ENCODE measurements around the gene NUAK1.

NUAK1 gene

GRCh38 chr12:106080041-106080790 is 58.5 kb downstream of the NUAK1 start:
- no peak for DNase-seq

DNA sequence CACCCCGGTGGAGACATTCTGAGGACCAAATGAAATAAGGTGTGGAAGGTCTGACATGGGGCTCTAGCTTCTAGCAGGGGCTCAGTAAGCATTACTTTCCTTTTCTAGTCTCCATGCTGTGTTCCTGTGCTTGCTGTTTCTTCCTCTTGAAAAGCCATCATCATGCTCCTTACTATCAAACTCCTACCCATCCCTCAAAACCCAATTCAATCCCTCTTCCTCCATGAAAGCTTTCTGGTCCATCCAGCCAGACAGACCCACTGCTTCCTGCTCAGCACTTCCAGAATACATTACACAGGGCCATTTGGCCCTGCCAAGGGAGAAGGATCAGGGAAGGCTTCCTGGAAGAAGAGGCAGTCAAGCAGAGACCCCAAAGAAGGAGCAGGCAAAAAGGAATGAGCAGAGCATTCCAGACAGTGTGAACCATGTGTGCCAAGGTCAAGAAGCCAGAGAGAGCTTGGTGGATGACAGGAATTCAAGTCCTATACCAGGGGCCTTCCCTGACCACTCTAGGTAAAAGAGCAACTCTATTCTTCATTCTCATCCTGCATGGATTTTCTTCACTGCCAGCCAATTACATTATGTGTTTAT is 59.5 kb downstream of the NUAK1 start:
- no peak for DNase-seq

GRCh38 chr12:106078358-106079010 is 60.3 kb downstream of the NUAK1 start:
- no peak for DNase-seq

GRCh38 chr12:106074706-106075392 is 63.9 kb downstream of the NUAK1 start:
- no peak for DNase-seq

DNA sequence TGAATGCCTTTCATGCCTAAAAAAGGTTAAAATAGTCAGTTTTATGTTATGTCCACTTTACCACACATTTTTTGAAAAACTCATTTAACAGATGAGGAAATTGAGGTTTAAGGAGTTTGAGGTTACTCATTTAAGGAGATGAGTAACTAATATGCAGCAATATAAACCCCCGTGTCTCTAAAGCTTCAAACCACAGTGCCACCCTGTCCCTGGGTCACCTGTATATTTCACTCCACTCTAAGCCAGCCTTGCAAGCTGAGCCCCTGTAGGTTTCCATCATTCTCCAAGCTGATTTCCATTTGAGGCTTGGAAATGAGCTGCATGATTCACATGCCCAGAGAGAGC is 64.4 kb downstream of the NUAK1 start:
- DNase-seq, result no peak

DNA sequence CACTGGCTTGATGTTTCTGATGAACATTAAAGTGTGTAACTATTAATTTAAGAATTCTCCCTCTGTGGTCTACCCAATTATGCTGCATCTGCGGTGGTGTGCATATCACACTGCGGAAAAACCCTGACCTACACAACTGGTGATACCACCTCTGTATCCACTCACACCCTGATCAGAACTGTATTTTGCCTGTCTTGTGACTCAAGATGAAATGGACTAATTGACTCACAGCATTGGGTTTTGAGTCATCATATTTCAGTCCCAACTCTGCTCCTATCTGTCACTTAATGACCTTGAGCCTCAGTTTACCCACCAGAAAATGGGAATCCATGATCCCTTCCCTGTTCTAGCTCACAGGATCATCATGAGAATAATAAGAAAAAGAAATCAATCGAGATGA is 65.6 kb downstream of the NUAK1 start:
- no peak for DNase-seq

DNA sequence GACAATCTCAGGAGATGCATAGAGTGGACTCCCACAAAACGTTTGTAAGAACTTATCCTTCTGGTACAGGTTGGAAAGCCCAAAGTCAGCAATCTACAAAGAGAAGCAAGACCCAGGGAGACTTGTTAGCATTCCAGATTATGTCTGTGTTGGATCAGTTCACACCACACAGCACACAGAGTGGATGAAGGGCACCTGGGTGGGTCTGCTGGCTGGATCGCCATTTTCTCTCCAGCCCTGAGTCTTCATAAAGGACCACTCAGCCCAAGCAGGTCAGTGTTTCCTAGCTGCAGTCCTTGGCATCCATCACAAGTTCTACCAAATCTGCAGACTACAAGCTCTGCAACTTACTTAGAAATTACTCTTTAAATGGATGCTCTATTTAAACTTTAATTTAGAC is 66.0 kb downstream of the NUAK1 start:
- no peak for DNase-seq

- DNase-seq, result no peak
These were observed 67.1 kb downstream of the NUAK1 start for GRCh38 chr12:106071686-106072085.

DNA sequence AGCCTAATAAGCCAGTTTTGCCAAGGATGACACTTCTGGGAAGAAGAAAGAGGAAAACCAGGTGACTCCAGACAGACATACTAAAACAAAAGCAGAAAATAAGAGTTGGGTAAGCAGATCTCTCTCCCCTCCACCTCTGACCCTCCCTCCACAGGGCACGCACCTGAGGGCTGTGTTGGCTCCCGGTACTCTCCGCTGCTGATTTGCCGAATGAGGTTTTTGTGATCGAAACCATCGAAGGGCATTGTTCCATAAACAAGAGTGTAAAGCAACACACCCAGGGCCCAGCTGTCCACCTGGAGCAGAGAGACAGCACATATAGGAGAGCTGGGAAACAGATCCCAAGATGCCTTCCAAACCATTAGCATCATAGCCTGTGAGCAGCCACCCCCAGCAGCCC is 68.1 kb downstream of the NUAK1 start:
- no peak for DNase-seq

DNA sequence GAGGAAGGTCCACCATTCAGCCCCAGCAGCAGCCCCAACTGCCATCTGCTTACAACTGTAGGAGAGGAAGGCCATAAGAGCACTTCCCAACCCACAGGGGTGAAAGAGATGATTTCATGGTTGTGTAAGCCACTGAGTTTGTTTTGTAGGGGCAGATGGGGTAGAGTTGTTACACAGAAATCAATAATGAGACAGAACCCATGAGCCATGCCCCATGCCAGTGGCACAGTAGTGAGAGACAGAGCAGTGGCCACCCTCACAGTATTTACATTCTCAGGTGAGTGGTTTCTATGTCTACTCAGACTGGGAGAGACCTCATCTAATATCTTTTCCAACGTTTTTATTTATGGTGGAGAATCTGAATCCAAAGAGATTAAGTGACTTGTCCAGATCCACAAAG is 68.6 kb downstream of the NUAK1 start:
- DNase-seq, result no peak

DNA sequence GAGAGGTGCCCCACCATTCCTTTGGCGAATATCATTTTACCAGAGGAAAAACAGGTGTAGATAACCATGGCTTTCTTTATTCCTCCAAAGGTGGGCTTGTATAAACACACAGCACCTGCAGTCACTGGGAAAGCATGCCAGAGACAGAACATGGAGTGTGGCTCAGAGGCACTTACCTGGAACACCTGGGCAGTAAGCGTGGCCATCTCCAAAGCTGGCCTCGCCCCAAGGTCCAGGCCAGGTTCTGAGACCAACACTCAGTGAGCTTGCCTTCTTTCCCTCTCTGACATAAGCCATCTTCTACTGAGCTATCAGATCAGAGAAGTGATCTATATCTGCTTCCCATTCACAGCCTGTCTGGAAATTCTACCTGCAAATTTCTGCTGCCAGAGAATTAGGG is 70.5 kb downstream of the NUAK1 start:
- no peak for DNase-seq

DNA sequence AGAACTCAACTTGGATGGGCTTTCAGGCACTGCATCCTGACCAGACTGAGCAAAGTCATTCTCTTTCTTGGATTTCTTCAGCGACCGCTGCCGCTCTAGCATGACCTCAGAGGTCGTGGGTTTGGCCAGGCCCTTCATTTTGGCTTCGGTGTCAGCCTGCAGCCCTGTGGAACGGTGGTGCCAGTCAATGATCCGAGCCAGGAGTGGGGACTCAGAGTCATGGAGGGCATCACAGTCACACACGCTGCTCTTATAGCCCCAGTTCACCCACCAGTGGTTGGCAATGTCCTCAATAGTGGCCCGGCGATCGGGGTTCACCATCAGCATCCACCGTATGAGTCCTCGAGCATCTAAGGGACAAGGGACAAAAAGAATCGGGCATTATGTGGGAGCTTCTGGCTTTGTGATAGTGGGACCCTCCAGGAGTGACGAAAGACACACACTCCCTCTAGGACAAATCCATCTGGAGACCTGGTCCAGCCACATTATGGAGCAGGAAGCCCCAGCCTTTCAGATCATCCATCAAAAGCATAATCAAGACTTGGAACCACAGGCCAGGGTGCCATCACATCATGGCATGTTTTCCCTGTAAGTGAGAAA is 71.0 kb downstream of the NUAK1 start:
- no peak for DNase-seq

- DNase-seq, result no peak
These were observed 71.9 kb downstream of the NUAK1 start for GRCh38 chr12:106066726-106067325.

DNA sequence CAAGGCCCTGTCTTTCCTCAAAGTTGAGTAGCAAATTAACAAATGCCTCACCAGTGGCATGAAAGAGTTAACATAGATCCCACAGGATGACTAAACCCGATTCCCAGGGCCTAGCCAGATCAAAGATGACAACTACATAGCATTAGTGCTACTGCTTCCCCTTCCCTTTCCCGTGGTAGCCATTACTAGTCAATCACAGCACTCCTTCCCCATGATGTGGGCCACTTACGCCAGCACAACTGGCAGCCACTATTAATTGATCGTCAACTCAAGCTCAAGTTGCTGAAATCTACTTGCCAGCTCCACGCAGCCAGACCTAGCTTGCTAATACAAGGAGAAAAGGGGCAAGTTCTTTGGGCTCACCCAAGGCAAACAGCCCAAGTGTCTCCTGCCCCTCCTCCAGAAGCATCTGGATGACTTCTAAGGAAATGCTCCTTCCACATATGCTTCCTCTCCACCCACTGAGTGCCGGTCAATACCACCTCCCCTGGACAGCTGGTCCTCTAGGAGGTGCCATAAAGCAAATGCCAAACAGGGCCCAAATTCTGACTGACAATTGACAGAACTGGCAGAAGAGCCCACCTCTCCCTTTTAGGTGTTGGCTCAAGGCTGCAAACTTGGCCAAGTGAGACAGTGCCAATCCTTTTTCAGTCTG is 72.6 kb downstream of the NUAK1 start:
- DNase-seq, result no peak

GRCh38 chr12:106065506-106065905 is 73.2 kb downstream of the NUAK1 start:
- DNase-seq, result no peak

- DNase-seq, result no peak
These were observed 74.1 kb downstream of the NUAK1 start for GRCh38 chr12:106064721-106065021.

GRCh38 chr12:106063826-106064720 is 74.7 kb downstream of the NUAK1 start:
- DNase-seq, result no peak

DNA sequence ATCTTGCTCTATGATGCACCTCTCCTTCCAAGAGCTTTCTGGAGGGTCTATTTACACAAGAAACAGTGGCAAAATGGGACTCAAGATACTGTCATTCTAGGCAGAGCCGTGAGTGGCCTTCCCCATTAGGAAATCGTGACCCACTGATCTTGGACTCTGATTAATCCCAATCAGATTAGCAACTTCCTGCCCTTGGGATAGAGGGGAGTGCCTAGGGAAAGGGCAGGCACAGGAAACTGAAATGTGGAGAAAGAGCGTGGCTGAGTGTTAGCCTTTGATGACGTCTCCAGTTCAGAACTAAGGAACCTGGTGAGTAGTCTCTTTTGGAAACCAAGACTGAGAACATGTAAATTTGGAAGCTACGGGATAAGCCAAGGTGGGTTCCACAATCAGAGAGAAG is 76.1 kb downstream of the NUAK1 start:
- no peak for DNase-seq

- no peak for DNase-seq
These were observed 80.2 kb downstream of the NUAK1 start for GRCh38 chr12:106058256-106059182.

GRCh38 chr12:106054049-106054448 is 84.7 kb downstream of the NUAK1 start:
- DNase-seq, result no peak

Data from stimulated activated CD4-positive, alpha-beta T cell treated with anti-CD3 and anti-CD28 coated beads, Interleukin-12 subunit alpha, Interleukin-12 subunit beta, amount 100 ng/mL, for 4 hours (primary cell).